ENCODE measurements around the gene TMEM139.

TMEM139 gene

DNA sequence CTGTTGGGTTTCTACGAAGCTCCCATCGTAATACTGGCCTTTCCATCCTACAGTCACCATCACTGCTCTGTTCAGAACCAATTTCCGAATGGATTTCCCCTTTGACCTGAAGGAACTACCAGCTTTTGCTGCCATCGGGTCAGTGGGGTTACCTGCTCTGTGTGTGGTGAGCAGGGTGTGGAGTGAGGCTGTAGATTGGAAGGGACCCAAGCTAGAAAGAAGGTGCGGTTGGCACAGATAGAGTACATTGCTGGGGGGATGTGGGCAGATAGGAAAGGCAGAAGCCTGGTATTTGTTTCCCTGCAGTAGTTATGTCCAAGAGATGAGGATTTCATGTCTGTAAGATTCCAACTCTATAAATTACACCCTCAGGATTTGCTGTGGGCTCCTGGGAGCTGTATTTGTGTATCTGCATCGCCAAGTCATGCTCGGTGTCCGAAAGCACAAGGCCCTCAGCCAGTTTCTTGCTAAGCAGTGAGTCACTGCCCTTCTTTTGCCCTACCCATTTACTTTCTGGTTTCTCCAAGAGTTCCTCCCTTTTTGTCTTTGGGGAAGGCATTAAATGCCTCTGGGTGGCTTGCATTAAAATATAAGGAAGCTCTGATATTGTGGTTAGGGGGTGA lies 46.5 kb downstream of the TMEM139 start:
- DNase-seq = no peak

DNA sequence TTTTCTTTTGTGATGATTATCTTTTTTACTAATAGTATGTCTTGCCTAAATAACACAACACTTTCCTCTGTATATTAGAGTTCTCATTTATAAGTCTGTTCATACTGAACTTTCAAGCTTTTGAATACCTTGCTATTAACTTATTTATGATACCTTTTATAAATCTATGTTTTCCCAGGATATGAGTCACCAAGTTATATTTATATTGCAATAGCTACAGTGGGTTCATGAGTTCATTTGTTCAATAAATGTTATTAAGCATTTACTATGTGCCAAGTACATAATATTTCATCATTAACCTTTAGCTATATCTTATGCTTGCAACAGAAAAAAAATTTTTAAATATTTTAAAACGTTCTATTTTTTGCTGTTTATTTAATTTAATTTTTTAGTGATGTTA lies 49.5 kb downstream of the TMEM139 start:
- DNase-seq = no peak

DNA sequence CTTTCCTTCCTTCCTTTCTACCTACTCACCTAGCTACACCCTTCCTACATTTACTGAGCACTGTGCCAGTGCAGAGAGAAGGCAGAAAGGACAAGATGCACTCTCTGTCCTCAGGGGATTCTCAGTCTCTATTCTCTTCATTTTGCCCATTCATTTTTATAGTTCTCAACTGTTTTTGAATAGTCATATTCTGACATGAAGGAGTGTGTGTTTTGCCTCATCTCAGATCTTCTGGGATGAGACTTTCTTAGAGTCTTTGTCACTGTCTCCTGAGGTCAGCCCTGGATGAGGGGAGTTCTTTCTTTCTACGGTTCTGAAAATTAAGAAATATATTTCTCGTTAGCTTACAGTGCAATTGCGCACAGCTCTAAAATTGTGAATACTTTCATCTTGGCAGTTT lies 52.5 kb downstream of the TMEM139 start:
- DNase-seq = no peak

Measured in NCI-H2227 treated with DMSO at 0.1 percent for 48 hours (cell line).